ENCODE results near the gene CPNE2. TPM values are rescaled to one million over a fixed set of nuclear protein-coding genes. Genes with fewer than 3 reads are reported as not detected.
"Not testable (repeated sequence)": the region's sequence is repeated elsewhere in the genome, so short reads cannot be mapped to it uniquely, and the experiment has no call there.

CPNE2 gene
- total RNA-seq, 1 donor = 11.6 TPM

- Histone ChIP-seq H3K4me3 (ENCODE audit: insufficient read depth, low read length) (no peak overlapping the region), H4K20me1 (ENCODE audit: insufficient read depth, low read length) (peaks cover 7% of the 10 kb centered on the region), H3K9me3 (ENCODE audit: low read depth, low read length) (no peaks in the 10 kb centered on the region), H3K36me3 (ENCODE audit: insufficient read depth, low read length) (no peaks in the 10 kb centered on the region), H2AFZ (ENCODE audit: low read length) (no peak overlapping the region), H3K4me2 (ENCODE audit: insufficient read depth, low read length) (no peak overlapping the region), H3K27me3 (ENCODE audit: insufficient read depth, low read length) (no peaks in the 10 kb centered on the region), H3K4me1 (ENCODE audit: insufficient read depth, low read length) (peaks cover 12% of the 10 kb centered on the region), H3K27ac (ENCODE audit: low read depth, low read length) (no peak overlapping the region), H3K79me2 (ENCODE audit: insufficient read depth, low read length) (peaks cover 9% of the 10 kb centered on the region)
- TF ChIP-seq CTCF (IDR thresholded peaks at IDR 0.05; ENCODE audit: extremely low read depth, low read depth, low read length) = no peak
- DNase-seq (ENCODE audit: insufficient read length, low spot score, missing footprints) = peak; percentile 74
These were observed 5.9 kb downstream of the CPNE2 start for GRCh38 chr16:57098188-57098841.

DNA sequence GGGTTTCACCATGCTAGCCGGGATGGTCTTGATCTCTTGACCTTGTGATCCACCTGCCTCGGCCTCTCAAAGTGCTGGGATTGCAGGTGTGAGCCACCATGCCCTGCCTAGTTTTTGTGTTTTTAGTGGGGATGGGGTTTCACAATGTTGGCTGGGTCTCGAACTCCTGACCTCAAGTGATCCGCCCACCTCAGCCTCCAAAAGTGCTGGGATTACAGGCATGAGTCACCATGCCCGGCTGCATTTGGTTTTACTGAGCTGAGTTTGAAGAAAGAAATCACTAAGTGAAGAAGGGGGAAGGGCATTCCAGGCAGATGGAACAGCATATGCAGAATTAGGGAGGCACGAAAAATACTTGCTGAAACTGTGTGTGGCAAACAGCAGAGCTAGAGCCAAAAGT, 7.6 kb downstream of the CPNE2 start:
- not testable (repeated sequence) for H3K27ac ChIP-seq (ENCODE audit: low read depth, low read length); H3K79me2 ChIP-seq (ENCODE audit: insufficient read depth, low read length); H3K27me3 ChIP-seq (ENCODE audit: insufficient read depth, low read length); H3K9me3 ChIP-seq (ENCODE audit: low read depth, low read length); H3K36me3 ChIP-seq (ENCODE audit: insufficient read depth, low read length); H3K4me3 ChIP-seq (ENCODE audit: insufficient read depth, low read length); H3K4me2 ChIP-seq (ENCODE audit: insufficient read depth, low read length); H3K4me1 ChIP-seq (ENCODE audit: insufficient read depth, low read length); H2AFZ ChIP-seq (ENCODE audit: low read length); H4K20me1 ChIP-seq (ENCODE audit: insufficient read depth, low read length)
- peak; percentile 49 for DNase-seq (ENCODE audit: insufficient read length, low spot score, missing footprints)

GRCh38 chr16:57100445-57100844, 8.1 kb downstream of the CPNE2 start:
- H2AFZ ChIP-seq (ENCODE audit: low read length) = no peak overlapping the region
- no peak overlapping the region for H3K27ac ChIP-seq (ENCODE audit: low read depth, low read length)
- no peak for TF ChIP-seq CTCF (IDR thresholded peaks at IDR 0.05; ENCODE audit: extremely low read depth, low read depth, low read length)
- H4K20me1 ChIP-seq (ENCODE audit: insufficient read depth, low read length) = peaks cover 5% of the 10 kb centered on the region
- no peaks in the 10 kb centered on the region for H3K79me2 ChIP-seq (ENCODE audit: insufficient read depth, low read length)
- H3K4me1 ChIP-seq (ENCODE audit: insufficient read depth, low read length) = peaks cover 9% of the 10 kb centered on the region
- peak; percentile 67 for DNase-seq (ENCODE audit: insufficient read length, low spot score, missing footprints)
- H3K36me3 ChIP-seq (ENCODE audit: insufficient read depth, low read length) = no peaks in the 10 kb centered on the region
- no peak overlapping the region for H3K4me3 ChIP-seq (ENCODE audit: insufficient read depth, low read length)
- H3K9me3 ChIP-seq (ENCODE audit: low read depth, low read length) = no peaks in the 10 kb centered on the region
- no peak overlapping the region for H3K4me2 ChIP-seq (ENCODE audit: insufficient read depth, low read length)
- no peaks in the 10 kb centered on the region for H3K27me3 ChIP-seq (ENCODE audit: insufficient read depth, low read length)

DNA sequence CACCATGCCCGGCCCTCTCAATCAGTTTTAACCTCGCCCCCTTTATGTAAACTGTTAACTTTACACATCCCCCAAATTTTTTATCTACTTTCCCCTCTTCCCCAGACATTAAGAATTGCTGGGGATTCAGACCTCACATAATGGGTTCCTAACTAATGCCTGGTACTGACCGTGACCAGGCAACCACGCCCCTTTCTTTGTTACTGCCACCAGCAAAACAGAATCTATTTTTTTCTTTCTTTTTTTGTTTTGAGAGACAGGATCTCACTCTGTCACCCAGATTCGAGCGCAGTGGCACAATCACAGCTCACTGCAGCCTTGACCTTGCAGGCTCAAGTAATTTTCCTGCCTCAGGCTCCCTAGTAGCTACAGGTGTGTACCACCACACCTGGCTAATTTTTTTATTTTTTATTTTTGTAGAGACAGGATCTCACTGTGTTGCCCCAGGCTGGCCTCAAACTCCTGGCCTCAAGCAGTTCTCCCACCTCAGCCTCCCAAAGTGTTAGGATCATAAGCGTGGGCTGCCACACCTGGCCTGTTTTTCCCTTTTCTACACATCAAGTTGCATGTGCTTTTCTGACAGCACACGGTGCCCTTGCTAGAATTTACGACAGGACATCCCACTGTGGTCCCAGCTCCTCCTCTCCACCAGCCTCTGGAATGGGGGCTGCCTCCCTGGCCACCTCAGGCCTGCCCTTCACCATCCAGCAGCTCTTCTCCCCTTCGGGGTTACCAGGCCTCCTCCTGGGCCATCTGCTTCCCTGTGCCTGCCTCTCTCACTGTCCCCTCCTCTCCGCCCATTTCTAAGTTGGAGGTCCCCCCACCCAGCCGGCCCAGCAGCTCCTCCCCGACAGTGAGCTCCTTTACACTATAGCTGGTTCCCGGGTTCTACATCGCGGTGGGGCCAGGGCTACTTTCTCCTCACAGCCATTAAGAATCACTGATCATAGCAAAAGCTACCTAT, 10.8 kb downstream of the CPNE2 start:
- Histone ChIP-seq H3K27ac (ENCODE audit: low read depth, low read length) (no peak overlapping the region), H3K4me1 (ENCODE audit: insufficient read depth, low read length) (peaks cover 9% of the 10 kb centered on the region), H3K36me3 (ENCODE audit: insufficient read depth, low read length) (no peaks in the 10 kb centered on the region), H4K20me1 (ENCODE audit: insufficient read depth, low read length) (peaks cover 5% of the 10 kb centered on the region), H3K4me2 (ENCODE audit: insufficient read depth, low read length) (no peak overlapping the region), H2AFZ (ENCODE audit: low read length) (no peak overlapping the region), H3K4me3 (ENCODE audit: insufficient read depth, low read length) (no peak overlapping the region), H3K27me3 (ENCODE audit: insufficient read depth, low read length) (no peaks in the 10 kb centered on the region), H3K79me2 (ENCODE audit: insufficient read depth, low read length) (no peaks in the 10 kb centered on the region), H3K9me3 (ENCODE audit: low read depth, low read length) (no peaks in the 10 kb centered on the region)
- TF ChIP-seq CTCF (IDR thresholded peaks at IDR 0.05; ENCODE audit: extremely low read depth, low read depth, low read length) = no peak
- peak; percentile 21 for DNase-seq (ENCODE audit: insufficient read length, low spot score, missing footprints)
